Suprapubic skin (tissue), 4 donors: ENCODE measurements around the gene TIMP2. TPM values are rescaled to one million over a fixed set of nuclear protein-coding genes. Genes with fewer than 3 reads are reported as not detected.

ENCODE experiments used
- DNase-seq, 2 donors: peaks; one replicate each; pipeline ENCODE4 v3.0.0-alpha.2; 2019; ENCODE audit warnings: low spot score in 2 of 2
- H3K27ac ChIP-seq: fragments of 200-600 bp; sonication (generic); one replicate; pipeline ENCODE4 v1.5.1; 2019
- H3K27me3 ChIP-seq: fragments of 200-600 bp; sonication (generic); one replicate; pipeline ENCODE4 v1.5.1; 2019
- H3K36me3 ChIP-seq: fragments of 200-600 bp; sonication (generic); one replicate; pipeline ENCODE4 v1.5.1; 2019
- H3K4me1 ChIP-seq: fragments of 200-600 bp; sonication (generic); one replicate; pipeline ENCODE4 v1.5.1; 2019
- H3K4me3 ChIP-seq: fragments of 200-600 bp; sonication (generic); one replicate; pipeline ENCODE4 v1.5.1; 2019; ENCODE audit warnings: mild to moderate bottlenecking
- H3K9me3 ChIP-seq: fragments of 200-600 bp; sonication (generic); one replicate; pipeline ENCODE4 v1.5.1; 2019
- EP300 ChIP-seq: sonication (generic); formaldehyde crosslinking; IDR thresholded peaks from one replicate; pipeline ENCODE4 v1.6.1; 2017; ENCODE audit warnings: antibody characterized with exemption
- POLR2A ChIP-seq, 2 donors: fragments of 450-650 bp; IDR thresholded peaks; one replicate each; pipeline ENCODE4 v1.6.1; 2017; ENCODE audit warnings: antibody characterized with exemption in 2 of 2, mild to moderate bottlenecking in 2 of 2, moderate library complexity in 2 of 2
- POLR2AphosphoS5 ChIP-seq, 3 donors: sonication (generic); formaldehyde crosslinking; IDR thresholded peaks; one replicate each; pipeline ENCODE4 v1.6.1; 2017; ENCODE audit warnings: antibody characterized with exemption in 3 of 3
- WGBS: methylation state at CpG from one replicate; pipeline ENCODE4 v1.1.5; 2018; 5-methylcytosine and 5-hydroxymethylcytosine counted together
- total RNA-seq, 4 donors: library from RNA; depleted of rRNA; stranded (reverse); fragments of >200 nt; gene quantifications; one replicate each; pipeline ENCODE4 v1.1.0, GENCODE V29; 2016
- TF ChIP-seq, protein P1 (sequence below), 2 donors: fragments of 200-600 bp in 1 of 2; fragments of 450-650 bp in 1 of 2; sonication (generic) in 1 of 2; IDR thresholded peaks; one replicate each; pipeline ENCODE4 v1.5.1; 2016 to 2019; ENCODE audit warnings: antibody characterized with exemption in 2 of 2, mild to moderate bottlenecking in 1 of 2, moderate library complexity in 1 of 2

The TIMP2 gene
- total RNA-seq, 4 donors from 2014 or later: 48.4 to 114 (median 76.0) TPM

DNA sequence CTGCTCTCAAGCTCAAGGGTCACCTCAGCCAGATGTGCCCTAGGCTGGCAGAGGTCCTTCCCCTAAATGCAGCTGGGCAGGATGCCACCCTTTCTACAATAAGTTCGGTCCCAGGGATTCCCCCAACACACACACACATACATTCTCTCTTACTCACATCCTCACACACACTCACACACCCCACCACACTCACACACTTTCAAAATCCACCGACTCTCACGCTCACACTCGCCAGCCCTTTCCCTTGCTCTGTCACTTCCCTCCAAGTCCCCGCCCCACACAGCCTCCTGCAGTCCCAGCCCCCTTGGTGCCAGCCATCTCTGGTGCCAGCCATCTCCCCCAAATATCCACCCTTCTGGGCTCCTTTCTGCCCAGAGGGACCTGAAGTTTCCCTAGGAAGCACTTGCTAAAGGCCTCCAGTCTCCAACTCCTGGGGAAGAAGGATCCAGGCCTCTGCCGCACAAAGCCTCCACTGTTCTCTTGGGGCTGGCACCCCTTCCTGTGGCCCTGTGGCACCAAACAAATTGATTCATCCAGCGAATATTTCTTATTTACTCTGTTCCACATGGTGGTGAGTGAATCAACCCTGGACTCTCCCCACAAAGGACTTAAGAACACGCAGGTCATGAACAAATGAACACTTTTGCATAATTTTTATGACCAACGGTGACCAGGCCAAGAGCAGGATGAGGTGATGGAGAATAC, 80.7 kb downstream of the TIMP2 start:
- H3K4me3 ChIP-seq: no peak overlapping the region
- H3K27me3 ChIP-seq: no peaks in the 10 kb centered on the region
- peaks cover 14% of the 10 kb centered on the region for H3K4me1 ChIP-seq
- no peaks in the 10 kb centered on the region for H3K36me3 ChIP-seq
- no peak for TF ChIP-seq POLR2A (IDR thresholded peaks at IDR 0.05)
- TF ChIP-seq EP300: no peak
- no peak for TF ChIP-seq POLR2AphosphoS5 (IDR thresholded peaks at IDR 0.05)
- TF ChIP-seq, protein P1, sequence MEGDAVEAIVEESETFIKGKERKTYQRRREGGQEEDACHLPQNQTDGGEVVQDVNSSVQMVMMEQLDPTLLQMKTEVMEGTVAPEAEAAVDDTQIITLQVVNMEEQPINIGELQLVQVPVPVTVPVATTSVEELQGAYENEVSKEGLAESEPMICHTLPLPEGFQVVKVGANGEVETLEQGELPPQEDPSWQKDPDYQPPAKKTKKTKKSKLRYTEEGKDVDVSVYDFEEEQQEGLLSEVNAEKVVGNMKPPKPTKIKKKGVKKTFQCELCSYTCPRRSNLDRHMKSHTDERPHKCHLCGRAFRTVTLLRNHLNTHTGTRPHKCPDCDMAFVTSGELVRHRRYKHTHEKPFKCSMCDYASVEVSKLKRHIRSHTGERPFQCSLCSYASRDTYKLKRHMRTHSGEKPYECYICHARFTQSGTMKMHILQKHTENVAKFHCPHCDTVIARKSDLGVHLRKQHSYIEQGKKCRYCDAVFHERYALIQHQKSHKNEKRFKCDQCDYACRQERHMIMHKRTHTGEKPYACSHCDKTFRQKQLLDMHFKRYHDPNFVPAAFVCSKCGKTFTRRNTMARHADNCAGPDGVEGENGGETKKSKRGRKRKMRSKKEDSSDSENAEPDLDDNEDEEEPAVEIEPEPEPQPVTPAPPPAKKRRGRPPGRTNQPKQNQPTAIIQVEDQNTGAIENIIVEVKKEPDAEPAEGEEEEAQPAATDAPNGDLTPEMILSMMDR (IDR thresholded peaks at IDR 0.05): no peak
- no peaks in the 10 kb centered on the region for H3K9me3 ChIP-seq
- no peak overlapping the region for H3K27ac ChIP-seq
- 73% methylated on average over 9 of the region's 9 CpGs for WGBS
- DNase-seq: no peak

DNA sequence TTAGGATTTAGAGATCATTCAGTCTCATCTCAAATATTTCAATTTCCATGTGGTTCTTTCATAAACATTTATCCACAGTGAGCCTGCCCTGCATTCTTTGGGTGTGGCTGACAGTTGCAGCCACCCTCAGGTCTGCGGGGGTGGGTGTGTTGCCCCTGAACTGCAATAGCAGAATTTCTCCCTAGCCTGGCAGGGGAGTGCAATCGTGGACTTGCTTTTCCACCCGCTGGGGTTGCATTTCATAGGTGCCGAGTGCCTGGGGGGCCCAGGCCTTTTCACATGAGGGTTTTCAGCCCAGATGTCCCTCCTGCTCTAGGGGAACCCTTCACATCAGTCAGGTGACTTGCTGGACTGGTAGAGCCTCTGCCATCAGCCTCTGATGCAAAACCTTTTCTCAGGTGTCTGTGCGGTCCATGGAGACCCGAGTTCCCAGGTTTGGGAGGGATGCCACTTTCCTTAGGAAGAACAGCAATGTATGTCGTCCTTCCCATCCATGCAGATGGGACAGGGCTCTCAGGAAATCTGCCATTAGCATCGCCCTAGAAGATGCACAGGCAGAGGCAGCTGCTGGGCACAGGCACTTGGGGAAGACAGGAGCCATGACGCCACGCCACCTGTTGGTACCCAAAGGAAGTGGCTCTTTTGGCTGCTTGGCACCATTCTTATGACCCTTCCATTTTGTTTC, 82.2 kb downstream of the TIMP2 start:
- no peaks in the 10 kb centered on the region for H3K9me3 ChIP-seq
- WGBS: 51% methylated on average over 10 of the region's 10 CpGs

DNA sequence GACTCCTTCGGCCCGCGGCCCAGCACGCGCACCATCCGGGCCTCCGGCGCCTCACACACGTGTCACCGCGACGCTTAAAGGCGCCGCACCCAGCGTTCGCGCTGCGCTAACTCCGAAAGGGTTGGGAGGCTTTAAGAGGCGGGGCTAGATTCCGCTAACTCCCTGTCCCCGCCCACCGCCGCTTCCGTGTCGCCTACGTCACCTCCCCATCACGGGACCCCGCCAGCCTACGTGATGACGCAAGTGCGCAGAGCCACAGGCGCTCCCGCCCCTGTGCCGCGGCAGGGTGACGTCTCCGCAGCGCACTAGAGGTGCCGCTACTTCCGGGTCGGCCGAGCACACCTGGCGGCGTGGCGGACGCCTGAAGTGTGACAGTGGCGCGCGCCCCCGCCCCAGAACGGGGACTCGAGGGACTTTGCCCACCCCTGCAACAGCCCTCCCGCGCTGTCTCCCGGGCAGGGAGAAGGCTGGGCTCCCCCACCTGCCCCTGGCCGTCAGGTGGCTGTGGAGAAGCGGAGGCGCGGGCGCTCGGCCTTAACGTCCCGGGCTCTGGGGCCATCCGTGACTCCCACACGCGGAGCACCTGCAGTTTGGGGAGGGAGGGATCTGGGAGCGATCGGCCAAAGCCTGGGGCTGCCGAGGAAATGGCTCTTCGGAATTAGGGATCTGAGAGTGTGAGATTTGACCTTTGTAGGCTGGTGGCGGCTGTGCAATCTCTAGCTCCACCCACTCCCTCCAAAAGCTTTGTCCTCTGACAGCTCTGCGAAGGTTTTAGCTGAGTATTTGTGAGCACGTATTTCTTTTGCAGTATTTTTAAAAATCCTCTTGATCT, 84.2 kb downstream of the TIMP2 start, which contains the start of gene USP36:
Gene USP36 (minus strand): TSS at position 35 of the 832 bp plus-strand sequence. CDS start 4,451 bp downstream, outside the sequence.
- Histone ChIP-seq H3K27ac (peak within 1 kb of the TSS; percentile 98), H3K36me3 (peaks cover 19% of the 10 kb centered on the region), H3K4me3 (peak within 1 kb of the TSS; percentile 81), H3K9me3 (no peaks in the 10 kb centered on the region), H3K27me3 (no peaks in the 10 kb centered on the region), H3K4me1 (peaks cover 34% of the 10 kb centered on the region)
- TF ChIP-seq, protein P1 (IDR thresholded peaks at IDR 0.05): peak in 1 of 2 donors; percentile 9
- TF ChIP-seq POLR2AphosphoS5 (IDR thresholded peaks at IDR 0.05): peak; percentile 74 to 99 (median 88)
- TF ChIP-seq EP300: peak; percentile 96
- TF ChIP-seq POLR2A (IDR thresholded peaks at IDR 0.05): peak; percentile 72 to 85
- 0% methylated on average over 25 of the region's 74 CpGs for WGBS
- peak; percentile 100 for DNase-seq

More for the DNA sequence above, 82.2 kb downstream of the TIMP2 start:
- DNase-seq: no peak
- H3K36me3 ChIP-seq: peaks cover under 1% of the 10 kb centered on the region
- TF ChIP-seq POLR2A (IDR thresholded peaks at IDR 0.05): no peak
- TF ChIP-seq, protein P1 (IDR thresholded peaks at IDR 0.05): peak in 1 of 2 donors; percentile 69
- peaks cover 27% of the 10 kb centered on the region for H3K4me1 ChIP-seq
- no peaks in the 10 kb centered on the region for H3K27me3 ChIP-seq
- no peak overlapping the region for H3K4me3 ChIP-seq
- H3K27ac ChIP-seq: no peak overlapping the region

DNA sequence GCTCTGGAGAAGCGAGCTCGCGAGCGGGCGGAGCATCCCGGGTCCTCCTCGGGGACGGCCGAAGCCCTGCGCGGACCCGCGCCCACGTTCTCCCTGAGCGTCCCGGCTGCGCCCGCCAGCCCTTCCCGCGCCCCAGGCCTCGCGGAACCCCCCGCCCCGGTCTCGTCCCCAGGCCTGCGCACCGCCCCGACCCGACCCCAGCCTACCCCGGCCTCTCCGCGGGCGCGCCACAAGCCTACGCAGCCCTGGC, 84.7 kb downstream of the TIMP2 start:
- DNase-seq: no peak
- H3K36me3 ChIP-seq: peaks cover 24% of the 10 kb centered on the region
- peak overlapping the region; percentile 98 for H3K27ac ChIP-seq
- peak in 1 of 2 donors; percentile 84 for TF ChIP-seq POLR2A (IDR thresholded peaks at IDR 0.05)
- TF ChIP-seq EP300: no peak
- H3K4me3 ChIP-seq: peak overlapping the region; percentile 81
- H3K9me3 ChIP-seq: no peaks in the 10 kb centered on the region
- no CpG with 5 or more reads among the region's 35 CpGs for WGBS
- H3K4me1 ChIP-seq: peaks cover 34% of the 10 kb centered on the region
- H3K27me3 ChIP-seq: no peaks in the 10 kb centered on the region

GRCh38 chr17:78839762-78840529, 85.2 kb downstream of the TIMP2 start:
- TF ChIP-seq POLR2A (IDR thresholded peaks at IDR 0.05) (no peak), POLR2AphosphoS5 (IDR thresholded peaks at IDR 0.05) (peak in 1 of 3 donors; percentile 36)
- peak; percentile 83 to 85 for DNase-seq
- H3K4me3 ChIP-seq: peak overlapping the region; percentile 81
- H3K36me3 ChIP-seq: peaks cover 29% of the 10 kb centered on the region
- WGBS: under 1% methylated on average over 35 of the region's 73 CpGs
- H3K27ac ChIP-seq: peak overlapping the region; percentile 98
- no peaks in the 10 kb centered on the region for H3K9me3 ChIP-seq
- peaks cover 34% of the 10 kb centered on the region for H3K4me1 ChIP-seq
- no peaks in the 10 kb centered on the region for H3K27me3 ChIP-seq
